Mesenchymal stem cell (in vitro differentiated cells and primary cell): ENCODE results near the gene TRDN.
"Not testable (repeated sequence)": the region's sequence is repeated elsewhere in the genome, so short reads cannot be mapped to it uniquely, and the experiment has no call there.

ENCODE experiments used
- DNase-seq: peaks from one replicate; pipeline ENCODE4 v3.0.0-alpha.2; 2013
- H2AFZ ChIP-seq: one replicate; pipeline ENCODE4 v1.6.1; 2013; ENCODE audit warnings: low read depth, mild to moderate bottlenecking, control low read depth, inconsistent platforms, low read length, moderate library complexity
- H2AK5ac ChIP-seq: 2 replicates; pipeline ENCODE4 v1.6.1; 2013; ENCODE audit warnings: low read length, moderate library complexity, mild to moderate bottlenecking, inconsistent platforms; ENCODE audit not compliant: severe bottlenecking
- H2BK120ac ChIP-seq: one replicate; pipeline ENCODE4 v1.6.1; 2013; ENCODE audit warnings: low read depth, mild to moderate bottlenecking, inconsistent platforms, low read length, moderate library complexity
- H2BK12ac ChIP-seq, 2 experiments: one replicate each; pipeline ENCODE4 v1.6.1; 2013; ENCODE audit warnings: inconsistent platforms in 2 of 2, low read length in 2 of 2, mild to moderate bottlenecking in 2 of 2, moderate library complexity in 2 of 2, control low read depth in 1 of 2
- H2BK15ac ChIP-seq: one replicate; pipeline ENCODE4 v1.6.1; 2013; ENCODE audit warnings: mild to moderate bottlenecking, low read depth, inconsistent platforms; ENCODE audit not compliant: poor library complexity, severe bottlenecking
- H2BK5ac ChIP-seq: 2 replicates; pipeline ENCODE4 v1.6.1; 2013; ENCODE audit warnings: low read depth, mild to moderate bottlenecking, low read length, control low read depth, inconsistent platforms; ENCODE audit not compliant: poor library complexity, severe bottlenecking
- H3K14ac ChIP-seq, 2 experiments: one replicate each; pipeline ENCODE4 v1.6.1; 2013; ENCODE audit warnings: inconsistent platforms in 2 of 2, low read length in 2 of 2, control low read depth in 1 of 2, mild to moderate bottlenecking in 1 of 2, moderate library complexity in 1 of 2
- H3K18ac ChIP-seq, 2 experiments: one replicate each; pipeline ENCODE4 v1.6.1; 2013; ENCODE audit warnings: inconsistent platforms in 2 of 2, low read length in 2 of 2, control low read depth in 1 of 2, low read depth in 1 of 2, mild to moderate bottlenecking in 1 of 2
- H3K23ac ChIP-seq, 2 experiments: one replicate each; pipeline ENCODE4 v1.6.1; 2013; ENCODE audit warnings: inconsistent platforms in 2 of 2, low read length in 2 of 2, mild to moderate bottlenecking in 2 of 2, moderate library complexity in 2 of 2, control low read depth in 1 of 2
- H3K27ac ChIP-seq: 2 replicates; pipeline ENCODE4 v1.5.1; 2013; ENCODE audit warnings: mild to moderate bottlenecking, moderate library complexity, low read length, control low read depth, inconsistent platforms; ENCODE audit not compliant: poor library complexity, severe bottlenecking
- H3K27me3 ChIP-seq, 2 experiments: 2 replicates each; pipeline versions ENCODE4 v1.6.1 to v1.7.0; 2013; ENCODE audit warnings: low read length in 2 of 2, mild to moderate bottlenecking in 2 of 2, moderate library complexity in 2 of 2, control low read depth in 1 of 2, inconsistent platforms in 1 of 2; ENCODE audit not compliant: control insufficient read depth in 1 of 2, insufficient read depth in 1 of 2
- H3K36me3 ChIP-seq, 2 experiments: 2 replicates each; pipeline versions ENCODE4 v1.6.1 to v1.7.0; 2013; ENCODE audit warnings: low read length in 2 of 2, control low read depth in 1 of 2, inconsistent platforms in 1 of 2, low read depth in 1 of 2, mild to moderate bottlenecking in 1 of 2; ENCODE audit not compliant: insufficient read depth in 2 of 2, control insufficient read depth in 1 of 2
- H3K4ac ChIP-seq, 2 experiments: one replicate each; pipeline ENCODE4 v1.6.1; 2013; ENCODE audit warnings: inconsistent platforms in 2 of 2, low read length in 2 of 2, mild to moderate bottlenecking in 2 of 2, moderate library complexity in 2 of 2, control low read depth in 1 of 2, low read depth in 1 of 2
- H3K4me1 ChIP-seq: 2 replicates; pipeline ENCODE4 v1.6.1; 2013; ENCODE audit warnings: low read depth, low read length, control low read depth; ENCODE audit not compliant: control insufficient read depth, insufficient read depth
- H3K4me2 ChIP-seq: 2 replicates; pipeline ENCODE4 v1.6.1; 2013; ENCODE audit warnings: low read length, mild to moderate bottlenecking, inconsistent platforms; ENCODE audit not compliant: poor library complexity, severe bottlenecking
- H3K4me3 ChIP-seq, 2 experiments: 2 replicates each; pipeline versions ENCODE4 v1.5.1 to v1.7.0; 2013; ENCODE audit warnings: low read length in 2 of 2, mild to moderate bottlenecking in 2 of 2, control low read depth in 1 of 2, low read depth in 1 of 2; ENCODE audit not compliant: insufficient read depth in 1 of 2
- H3K79me1 ChIP-seq: replicated peaks from 2 replicates; pipeline ENCODE4 v1.6.1; 2013; ENCODE audit warnings: mild to moderate bottlenecking, control low read depth, low read length, inconsistent platforms; ENCODE audit not compliant: poor library complexity, severe bottlenecking
- H3K9ac ChIP-seq: 2 replicates; pipeline ENCODE4 v1.7.0; 2013; ENCODE audit warnings: mild to moderate bottlenecking, low read length, moderate library complexity
- H3K9me3 ChIP-seq: 2 replicates; pipeline ENCODE4 v1.7.0; 2013; ENCODE audit warnings: mild to moderate bottlenecking, low read length; ENCODE audit not compliant: control insufficient read depth
- H4K8ac ChIP-seq: one replicate; pipeline ENCODE4 v1.6.1; 2013; ENCODE audit warnings: inconsistent platforms, mild to moderate bottlenecking, low read length, moderate library complexity
- H4K91ac ChIP-seq: one replicate; pipeline ENCODE4 v1.6.1; 2013; ENCODE audit warnings: mild to moderate bottlenecking, low read length, inconsistent platforms
- WGBS: methylation state at CpG from one replicate; pipeline ENCODE4 v1.1.7; 2013; ENCODE audit warnings: mixed read lengths; 5-methylcytosine and 5-hydroxymethylcytosine counted together

TRDN gene

DNA sequence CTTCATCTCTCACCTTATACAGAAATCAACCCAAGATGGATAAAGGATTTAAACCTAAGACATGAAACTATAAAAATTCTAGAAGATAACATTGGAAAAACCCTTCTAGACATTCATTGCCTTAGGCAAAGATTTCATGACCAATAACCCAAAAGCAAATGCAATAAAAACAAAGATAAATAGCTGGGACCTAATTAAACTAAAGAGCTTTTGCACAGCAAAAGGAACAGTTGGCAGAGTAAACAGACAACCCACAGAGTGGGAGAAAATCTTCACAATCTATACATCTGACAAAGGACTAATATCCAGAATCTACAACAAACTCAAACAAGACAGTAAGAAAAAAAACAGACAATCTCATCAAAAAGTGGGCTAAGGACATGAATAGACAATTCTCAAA, 183.7 kb downstream of the TRDN start:
- not testable (repeated sequence) for H4K8ac ChIP-seq, H3K27me3 ChIP-seq, H2BK12ac ChIP-seq, H3K9me3 ChIP-seq, DNase-seq, H3K4me2 ChIP-seq, H2AFZ ChIP-seq, H3K23ac ChIP-seq, H3K4me1 ChIP-seq, H2BK5ac ChIP-seq, H3K79me1 ChIP-seq, H3K14ac ChIP-seq, H3K9ac ChIP-seq, H2BK15ac ChIP-seq, H2AK5ac ChIP-seq, H3K18ac ChIP-seq, H4K91ac ChIP-seq, H3K36me3 ChIP-seq, H3K27ac ChIP-seq, H2BK120ac ChIP-seq, H3K4ac ChIP-seq, H3K4me3 ChIP-seq

DNA sequence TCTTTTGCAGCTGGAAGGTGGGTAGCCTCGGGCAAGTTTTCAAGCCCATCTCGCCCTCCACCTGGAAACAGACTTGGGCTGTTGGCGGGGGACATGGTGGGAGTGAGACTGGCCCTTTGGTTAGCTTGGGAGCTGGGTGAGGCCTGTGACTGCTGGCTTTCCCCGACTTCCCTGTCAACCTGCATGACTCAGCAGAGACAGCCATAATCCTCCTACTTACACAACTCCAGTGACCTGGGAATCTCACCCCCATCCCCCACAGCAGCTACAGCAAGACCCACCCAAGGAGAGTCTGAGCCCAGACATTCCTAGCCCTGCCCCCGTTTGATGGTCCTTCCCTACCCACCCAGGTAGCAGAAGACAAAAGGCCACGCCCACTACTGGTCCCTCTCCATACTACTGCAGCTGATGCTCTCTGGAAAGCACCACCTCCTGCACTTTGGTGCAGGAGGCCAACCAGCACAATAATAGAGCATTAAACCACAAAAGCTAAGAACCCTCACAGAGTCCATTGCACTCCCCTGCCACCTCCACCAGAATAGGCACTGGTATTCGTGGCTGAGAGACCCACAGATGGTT, 188.4 kb downstream of the TRDN start:
- H3K4me3 ChIP-seq: no peak overlapping the region
- no peak overlapping the region for H3K23ac ChIP-seq
- no peak overlapping the region for H2AFZ ChIP-seq
- H3K79me1 ChIP-seq: no peaks in the 10 kb centered on the region
- no peaks in the 10 kb centered on the region for H3K27me3 ChIP-seq
- peak overlapping the region in 1 of 2 experiments; percentile 40 for H3K18ac ChIP-seq
- no peak overlapping the region for H3K4me2 ChIP-seq
- H3K36me3 ChIP-seq: no peaks in the 10 kb centered on the region
- H4K8ac ChIP-seq: no peak overlapping the region
- H3K14ac ChIP-seq: peak overlapping the region in 1 of 2 experiments; percentile 84
- H2BK120ac ChIP-seq: no peak overlapping the region
- no peak overlapping the region for H2BK12ac ChIP-seq
- no peak overlapping the region for H3K4ac ChIP-seq
- no peaks in the 10 kb centered on the region for H3K4me1 ChIP-seq
- no peak overlapping the region for H2AK5ac ChIP-seq
- H4K91ac ChIP-seq: no peak overlapping the region
- no peak overlapping the region for H3K27ac ChIP-seq
- no peak for DNase-seq
- no peak overlapping the region for H2BK15ac ChIP-seq
- no peak overlapping the region for H2BK5ac ChIP-seq
- no peak overlapping the region for H3K9ac ChIP-seq
- 83% methylated on average over 7 of the region's 7 CpGs for WGBS
- no peaks in the 10 kb centered on the region for H3K9me3 ChIP-seq

DNA sequence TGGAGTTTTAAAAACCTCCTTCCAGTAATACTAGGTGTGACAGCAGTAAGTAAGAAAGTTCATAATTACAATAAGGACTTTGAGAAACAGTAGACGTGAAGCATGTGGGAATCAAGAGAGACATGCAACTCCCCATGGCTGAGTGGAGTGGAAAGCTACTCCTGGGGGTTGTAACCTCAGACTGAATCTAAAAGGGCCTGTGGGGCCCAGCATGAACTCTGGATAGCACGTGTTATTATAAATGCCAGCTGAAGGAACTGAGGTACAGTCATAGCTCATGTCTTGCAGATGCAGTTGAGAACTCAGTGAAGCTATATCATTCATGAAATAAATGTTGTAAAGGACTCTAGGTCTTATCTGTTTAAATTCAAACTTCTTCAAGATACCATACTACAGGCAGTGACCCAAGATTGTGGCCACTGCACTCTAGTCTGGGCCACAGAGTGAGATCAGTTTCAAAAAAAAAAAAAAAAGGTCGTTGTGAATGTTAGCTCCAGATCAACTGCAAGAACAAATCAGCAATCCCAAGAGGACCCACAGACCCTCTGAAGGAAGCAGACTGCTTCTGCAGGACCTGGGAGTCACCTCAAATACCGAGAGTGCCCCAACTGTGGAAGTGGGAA, 189.3 kb downstream of the TRDN start:
- Histone ChIP-seq H2AK5ac (no peak overlapping the region), H3K27me3 (no peaks in the 10 kb centered on the region), H3K14ac (no peak overlapping the region), H3K9me3 (no peaks in the 10 kb centered on the region), H3K4ac (no peak overlapping the region), H3K18ac (no peak overlapping the region), H3K4me3 (no peak overlapping the region), H3K23ac (no peak overlapping the region), H3K79me1 (no peaks in the 10 kb centered on the region), H3K9ac (no peak overlapping the region), H3K27ac (no peak overlapping the region), H3K4me1 (no peaks in the 10 kb centered on the region), H4K8ac (no peak overlapping the region), H2AFZ (no peak overlapping the region), H2BK120ac (no peak overlapping the region), H2BK12ac (no peak overlapping the region), H2BK5ac (no peak overlapping the region), H3K4me2 (no peak overlapping the region), H3K36me3 (no peaks in the 10 kb centered on the region), H4K91ac (no peak overlapping the region), H2BK15ac (no peak overlapping the region)
- WGBS: 75% methylated on average over 2 of the region's 4 CpGs
- no peak for DNase-seq

DNA sequence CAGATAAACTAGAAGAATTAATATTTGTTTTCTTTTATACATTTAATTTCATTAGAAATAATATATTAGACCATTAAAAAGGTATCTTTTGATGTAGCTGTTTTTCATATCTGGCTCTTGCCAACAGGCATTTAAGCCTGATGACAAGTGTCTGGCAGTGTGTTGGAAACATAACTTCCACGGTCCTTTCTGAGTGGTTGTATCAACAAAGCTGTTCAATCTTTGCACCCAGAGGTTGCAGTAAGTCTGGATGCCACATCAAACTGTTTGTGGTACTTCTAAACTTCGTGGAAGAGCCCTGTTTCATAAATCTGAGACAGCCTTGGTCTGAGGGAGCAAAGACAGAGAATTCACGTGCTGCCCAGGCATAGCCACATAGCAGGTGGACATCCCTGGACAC, 197.4 kb downstream of the TRDN start:
- Histone ChIP-seq H3K4me2 (no peak overlapping the region), H3K23ac (no peak overlapping the region)
- 23% methylated on average over 2 of the region's 3 CpGs for WGBS

More for the DNA sequence above, 197.4 kb downstream of the TRDN start:
- Histone ChIP-seq H3K9ac (no peak overlapping the region), H2BK12ac (no peak overlapping the region), H2AK5ac (no peak overlapping the region), H3K9me3 (no peaks in the 10 kb centered on the region), H2BK15ac (no peak overlapping the region), H3K14ac (no peak overlapping the region), H3K36me3 (no peaks in the 10 kb centered on the region), H2AFZ (no peak overlapping the region), H3K18ac (no peak overlapping the region), H3K27ac (no peak overlapping the region), H2BK5ac (no peak overlapping the region), H2BK120ac (no peak overlapping the region), H3K79me1 (no peaks in the 10 kb centered on the region), H3K4ac (no peak overlapping the region), H4K8ac (no peak overlapping the region), H3K4me1 (no peaks in the 10 kb centered on the region), H4K91ac (no peak overlapping the region), H3K4me3 (no peak overlapping the region), H3K27me3 (no peaks in the 10 kb centered on the region)
- DNase-seq: no peak
